GM13976 (cell line): ENCODE results near the gene NELFA.

Experiments
- DNase-seq: peaks from one replicate; pipeline ENCODE4 v3.0.0; 2012; ENCODE audit warnings: low spot score
- CTCF ChIP-seq: IDR thresholded peaks from 2 replicates; pipeline ENCODE4 v1.5.1; 2012; ENCODE audit warnings: borderline replicate concordance, mild to moderate bottlenecking; ENCODE audit not compliant: insufficient read depth; ENCODE audit errors: extremely low read depth, missing control alignments, control extremely low read depth
- in situ Hi-C: fragments of 300-500 bp; cut with MboI; formaldehyde crosslinking; loops from one replicate; pipeline ENCODE4 v1.12.0; 2022; ENCODE audit warnings: low sequenced_read_pairs, mixed read lengths, inconsistent platforms; ENCODE audit not compliant: unreplicated experiment

Gene NELFA

DNA sequence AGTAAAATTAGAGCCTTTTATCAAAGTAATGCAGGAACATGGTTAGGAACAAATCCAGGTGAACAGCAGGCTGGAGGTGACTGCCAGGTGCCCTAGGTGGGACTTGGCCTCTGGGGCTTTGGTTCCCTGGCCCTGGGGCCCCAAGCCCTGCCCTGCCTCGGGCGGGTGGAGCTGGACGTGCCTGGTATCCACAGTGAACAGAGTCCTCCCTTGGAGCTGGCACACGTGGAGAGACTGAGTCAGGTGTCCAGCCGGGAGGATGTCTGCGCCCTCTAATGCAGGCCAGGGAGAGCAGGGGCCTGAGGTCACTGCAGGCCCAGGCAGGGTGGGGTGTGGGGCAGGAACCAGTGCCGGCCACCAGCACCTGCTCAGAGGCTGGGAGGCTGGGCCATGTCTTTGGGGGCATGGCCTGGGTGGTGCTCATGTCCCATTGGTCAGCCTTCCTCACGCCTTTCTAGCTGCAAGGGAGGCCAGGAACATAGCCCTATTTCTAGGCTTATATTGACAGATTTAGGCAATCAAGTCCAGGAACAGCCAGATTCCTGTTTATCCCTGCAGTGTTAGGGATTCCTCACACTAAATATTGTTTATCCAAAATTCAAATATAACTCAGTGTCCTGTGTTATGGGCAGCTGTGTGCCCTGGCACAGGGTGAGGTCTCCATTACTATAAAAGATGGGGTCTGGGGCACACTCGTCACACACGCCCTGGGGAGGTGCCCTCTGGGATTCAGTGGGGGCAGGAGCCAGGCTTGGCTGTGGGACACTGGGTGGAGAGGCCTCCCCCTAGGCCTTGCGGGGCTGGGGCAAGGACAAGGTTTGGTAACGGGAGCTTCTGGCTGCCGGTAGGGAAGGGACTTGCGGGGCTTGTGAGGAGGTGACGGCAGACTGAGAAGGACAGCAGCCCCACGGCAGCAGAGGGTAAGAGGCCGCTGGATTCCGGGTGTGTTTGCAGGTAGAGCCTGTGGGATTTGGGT is 36.1 kb upstream of the NELFA start:
- peak; percentile 29 for DNase-seq
- no peak for TF ChIP-seq CTCF
- in situ Hi-C loops = no loop called here

- in situ Hi-C loops = no loop called here
- TF ChIP-seq CTCF = no peak
- DNase-seq = peak; percentile 22
These were observed 35.3 kb upstream of the NELFA start for GRCh38 chr4:2044119-2044485.

DNA sequence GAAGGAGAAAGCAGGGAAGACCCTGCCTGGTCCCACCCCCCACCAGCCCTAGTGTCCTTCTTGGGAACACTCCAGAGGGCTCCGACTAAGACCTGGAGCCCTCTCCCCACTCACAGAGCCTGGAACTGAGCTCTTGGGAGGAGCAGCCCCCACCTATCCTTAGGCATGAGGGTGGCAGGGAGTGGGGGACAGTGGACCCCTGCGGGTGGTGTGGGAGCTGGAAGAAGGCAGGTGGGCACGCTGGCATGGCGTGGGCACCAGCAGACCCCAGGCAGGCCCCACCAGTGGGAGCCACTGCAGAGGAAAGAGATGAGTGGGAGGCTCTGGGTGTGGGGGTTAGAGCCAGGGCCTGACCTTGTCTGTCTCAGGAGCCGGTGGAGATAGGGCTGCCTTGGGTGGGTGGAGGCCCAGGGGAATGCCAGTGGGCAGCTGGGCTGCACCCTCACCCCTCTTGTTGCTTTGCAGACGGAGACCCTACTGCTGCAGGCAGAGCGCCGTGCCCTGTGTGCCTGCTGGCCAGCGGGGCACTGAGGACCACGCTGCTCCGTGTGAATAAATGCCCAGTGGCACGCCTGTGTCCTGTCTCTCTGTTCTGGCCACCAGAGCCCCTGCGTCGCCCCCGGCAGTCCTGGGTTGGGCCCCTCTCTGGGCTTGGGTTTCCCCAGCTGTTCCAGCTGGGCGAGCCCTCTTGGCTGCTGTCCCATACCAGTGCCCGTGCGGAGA is 34.8 kb upstream of the NELFA start:
- DNase-seq = peak; percentile 38
- TF ChIP-seq CTCF = no peak

DNA sequence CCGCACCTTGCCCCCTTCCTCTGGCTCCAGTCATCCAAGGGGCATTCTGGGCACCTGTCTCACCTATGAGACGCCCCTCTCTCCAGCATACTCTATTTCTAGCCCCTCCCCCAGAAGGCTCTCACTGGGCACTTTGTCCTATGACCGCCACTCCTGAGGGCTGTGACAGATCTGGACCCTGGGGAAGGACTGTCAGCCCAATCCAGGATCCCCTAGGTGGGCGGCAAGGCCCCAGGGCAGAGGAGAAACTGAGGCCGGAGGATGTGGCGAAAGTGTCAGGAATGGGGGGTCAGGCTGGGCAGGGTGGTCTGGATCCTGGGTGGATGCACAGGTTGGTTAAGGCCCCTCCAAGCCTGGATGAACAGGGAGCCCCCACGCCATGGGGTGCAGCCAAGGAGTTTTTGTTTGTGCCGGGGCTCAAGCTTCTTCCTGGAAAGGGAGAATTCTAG is 34.2 kb upstream of the NELFA start:
- TF ChIP-seq CTCF = no peak
- in situ Hi-C loops = no loop called here
- DNase-seq = no peak

More for the DNA sequence above, 34.8 kb upstream of the NELFA start:
- in situ Hi-C loops = no loop called here

DNA sequence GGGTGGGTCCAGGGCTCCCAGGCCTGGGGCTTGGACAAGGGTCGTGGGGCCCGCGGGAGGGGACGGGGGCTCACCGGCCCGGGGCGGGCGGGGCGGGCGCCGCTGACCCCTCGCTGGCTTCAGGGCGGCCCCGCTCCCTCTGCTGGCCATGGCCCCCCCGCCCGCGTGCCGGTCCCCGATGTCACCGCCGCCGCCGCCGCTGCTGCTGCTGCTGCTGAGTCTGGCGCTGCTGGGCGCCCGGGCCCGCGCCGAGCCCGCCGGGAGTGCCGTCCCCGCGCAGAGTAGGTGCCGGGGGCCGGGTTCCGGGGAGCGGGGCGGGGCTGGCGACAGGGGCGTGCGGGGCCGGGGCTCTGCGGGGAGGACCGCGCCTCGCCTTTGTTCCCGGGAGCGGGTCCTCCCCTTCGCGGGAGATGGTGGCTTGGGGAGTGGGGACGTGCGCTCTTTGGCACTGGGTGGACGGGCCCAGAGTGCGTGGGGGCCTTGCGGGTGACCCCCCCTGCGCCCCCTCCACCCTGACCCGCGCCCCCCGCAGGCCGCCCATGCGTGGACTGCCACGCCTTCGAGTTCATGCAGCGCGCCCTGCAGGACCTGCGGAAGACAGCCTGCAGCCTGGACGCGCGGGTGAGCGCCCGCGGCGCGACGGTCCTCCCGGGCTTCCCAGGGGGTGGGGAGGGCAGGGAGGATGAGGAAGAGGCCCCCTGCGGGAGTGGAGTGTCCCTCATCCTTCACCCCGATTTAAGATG is 33.6 kb upstream of the NELFA start:
- in situ Hi-C loops = no loop called here
- no peak for TF ChIP-seq CTCF
- peak; percentile 79 for DNase-seq
